MM.1S (cell line): Measurements from ENCODE around the gene ADAMTS15.

Source experiments
- DNase-seq: peaks from one replicate; pipeline ENCODE4 v3.0.0-alpha.2; 2015
- H2AFZ ChIP-seq: fragments of 300-600 bp; sonication (generic); 2 replicates; pipeline ENCODE4 v1.6.0; 2016; ENCODE audit warnings: antibody characterized with exemption, low read length
- H3F3A ChIP-seq: fragments of 300-600 bp; sonication (generic); 2 replicates; pipeline ENCODE4 v1.6.1; 2016; ENCODE audit warnings: mild to moderate bottlenecking, antibody characterized with exemption, low read length, moderate library complexity, mixed read lengths; ENCODE audit not compliant: insufficient read depth
- H3K27ac ChIP-seq: fragments of 300-600 bp; sonication (generic); 2 replicates; pipeline ENCODE4 v1.5.1; 2016; ENCODE audit warnings: mild to moderate bottlenecking, low read length
- H3K27me3 ChIP-seq: fragments of 300-600 bp; sonication (generic); replicated peaks from 2 replicates; pipeline ENCODE4 v1.6.0; 2016; ENCODE audit warnings: low read length; ENCODE audit not compliant: insufficient read depth
- H3K36me3 ChIP-seq: fragments of 300-600 bp; sonication (generic); replicated peaks from 2 replicates; pipeline ENCODE4 v1.6.1; 2016; ENCODE audit warnings: mild to moderate bottlenecking, low read length, mixed read lengths; ENCODE audit not compliant: insufficient read depth
- H3K4me1 ChIP-seq: fragments of 300-600 bp; sonication (generic); 2 replicates; pipeline ENCODE4 v1.6.1; 2016; ENCODE audit warnings: low read length, mixed read lengths
- H3K4me2 ChIP-seq: fragments of 300-600 bp; sonication (generic); 2 replicates; pipeline ENCODE4 v1.6.0; 2016; ENCODE audit warnings: low read depth, low read length
- H3K4me3 ChIP-seq: fragments of 300-600 bp; sonication (generic); 2 replicates; pipeline ENCODE4 v1.5.1; 2016; ENCODE audit warnings: low read length, mixed read lengths
- H3K79me2 ChIP-seq: fragments of 300-600 bp; sonication (generic); 2 replicates; pipeline ENCODE4 v1.6.1; 2016; ENCODE audit warnings: mixed run types, low read length, mixed read lengths
- H3K9ac ChIP-seq: fragments of 300-600 bp; sonication (generic); 2 replicates; pipeline ENCODE4 v1.6.1; 2016; ENCODE audit warnings: low read length, mixed read lengths
- H3K9me2 ChIP-seq: fragments of 300-600 bp; sonication (generic); replicated peaks from 2 replicates; pipeline ENCODE4 v1.6.1; 2016; ENCODE audit warnings: mild to moderate bottlenecking, low read length, mixed read lengths; ENCODE audit not compliant: insufficient read depth
- H3K9me3 ChIP-seq: fragments of 300-600 bp; sonication (generic); replicated peaks from 2 replicates; pipeline ENCODE4 v1.6.1; 2016; ENCODE audit warnings: mild to moderate bottlenecking, low read length, mixed read lengths; ENCODE audit not compliant: insufficient read depth
- H4K20me1 ChIP-seq: fragments of 300-600 bp; sonication (generic); 2 replicates; pipeline ENCODE4 v1.6.1; 2016; ENCODE audit warnings: mild to moderate bottlenecking, low read length, moderate library complexity, mixed read lengths; ENCODE audit not compliant: insufficient read depth
- EZH2 ChIP-seq: fragments of 300-600 bp; sonication (generic); optimal IDR thresholded peaks from 2 replicates; pipeline ENCODE3; 2017; ENCODE audit warnings: low read depth, mild to moderate bottlenecking, antibody characterized with exemption, low read length, mixed read lengths
- EZH2phosphoT487 ChIP-seq: fragments of 300-600 bp; sonication (generic); IDR thresholded peaks from 2 replicates; pipeline ENCODE4 v1.6.1; 2018; ENCODE audit warnings: antibody characterized with exemption, low read length
- TF ChIP-seq, protein P1 (sequence below): fragments of 300-600 bp; sonication (generic); IDR thresholded peaks from 2 replicates; pipeline ENCODE4 v1.5.1; 2016; ENCODE audit warnings: antibody characterized with exemption, low read length, mixed read lengths

Gene ADAMTS15

GRCh38 chr11:130464291-130464812 is 15.9 kb downstream of the ADAMTS15 start:
- DNase-seq: no peak
- no peaks in the 10 kb centered on the region for H3K27me3 ChIP-seq
- H3K9ac ChIP-seq: no peak overlapping the region

GRCh38 chr11:130465263-130465662 is 16.8 kb downstream of the ADAMTS15 start:
- no peak for TF ChIP-seq EZH2phosphoT487
- TF ChIP-seq, protein P1, sequence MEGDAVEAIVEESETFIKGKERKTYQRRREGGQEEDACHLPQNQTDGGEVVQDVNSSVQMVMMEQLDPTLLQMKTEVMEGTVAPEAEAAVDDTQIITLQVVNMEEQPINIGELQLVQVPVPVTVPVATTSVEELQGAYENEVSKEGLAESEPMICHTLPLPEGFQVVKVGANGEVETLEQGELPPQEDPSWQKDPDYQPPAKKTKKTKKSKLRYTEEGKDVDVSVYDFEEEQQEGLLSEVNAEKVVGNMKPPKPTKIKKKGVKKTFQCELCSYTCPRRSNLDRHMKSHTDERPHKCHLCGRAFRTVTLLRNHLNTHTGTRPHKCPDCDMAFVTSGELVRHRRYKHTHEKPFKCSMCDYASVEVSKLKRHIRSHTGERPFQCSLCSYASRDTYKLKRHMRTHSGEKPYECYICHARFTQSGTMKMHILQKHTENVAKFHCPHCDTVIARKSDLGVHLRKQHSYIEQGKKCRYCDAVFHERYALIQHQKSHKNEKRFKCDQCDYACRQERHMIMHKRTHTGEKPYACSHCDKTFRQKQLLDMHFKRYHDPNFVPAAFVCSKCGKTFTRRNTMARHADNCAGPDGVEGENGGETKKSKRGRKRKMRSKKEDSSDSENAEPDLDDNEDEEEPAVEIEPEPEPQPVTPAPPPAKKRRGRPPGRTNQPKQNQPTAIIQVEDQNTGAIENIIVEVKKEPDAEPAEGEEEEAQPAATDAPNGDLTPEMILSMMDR: no peak
- TF ChIP-seq EZH2: no peak
- Histone ChIP-seq H3K27ac (no peak overlapping the region), H4K20me1 (no peaks in the 10 kb centered on the region), H3K36me3 (no peaks in the 10 kb centered on the region), H3K27me3 (no peaks in the 10 kb centered on the region), H2AFZ (no peak overlapping the region), H3K4me2 (no peak overlapping the region), H3K79me2 (no peaks in the 10 kb centered on the region), H3K4me1 (no peaks in the 10 kb centered on the region), H3F3A (no peaks in the 10 kb centered on the region), H3K4me3 (no peak overlapping the region), H3K9ac (no peak overlapping the region), H3K9me3 (no peaks in the 10 kb centered on the region), H3K9me2 (no peaks in the 10 kb centered on the region)
- no peak for DNase-seq

More at GRCh38 chr11:130464291-130464812, 15.9 kb downstream of the ADAMTS15 start:
- Histone ChIP-seq H3F3A (no peaks in the 10 kb centered on the region), H3K4me3 (no peak overlapping the region), H4K20me1 (no peaks in the 10 kb centered on the region), H3K36me3 (no peaks in the 10 kb centered on the region), H3K27ac (no peak overlapping the region), H3K9me3 (no peaks in the 10 kb centered on the region), H3K9me2 (no peaks in the 10 kb centered on the region), H3K4me2 (no peak overlapping the region), H3K79me2 (no peaks in the 10 kb centered on the region), H3K4me1 (no peaks in the 10 kb centered on the region), H2AFZ (no peak overlapping the region)
- TF ChIP-seq EZH2 (no peak), EZH2phosphoT487 (no peak)
- TF ChIP-seq, protein P1: no peak

GRCh38 chr11:130467116-130467900 is 18.9 kb downstream of the ADAMTS15 start:
- Histone ChIP-seq H2AFZ (no peak overlapping the region), H3K27me3 (no peaks in the 10 kb centered on the region), H3K4me3 (no peak overlapping the region), H3K36me3 (no peaks in the 10 kb centered on the region), H3K79me2 (no peaks in the 10 kb centered on the region), H3K4me2 (no peak overlapping the region), H3K9ac (no peak overlapping the region), H3K9me2 (no peaks in the 10 kb centered on the region), H3K9me3 (no peaks in the 10 kb centered on the region), H4K20me1 (no peaks in the 10 kb centered on the region), H3K4me1 (no peaks in the 10 kb centered on the region), H3K27ac (no peak overlapping the region), H3F3A (no peaks in the 10 kb centered on the region)
- no peak for DNase-seq
- TF ChIP-seq EZH2: no peak
- TF ChIP-seq, protein P1: no peak
- TF ChIP-seq EZH2phosphoT487: no peak
